Measurements from ENCODE around the gene VPS37B.

The VPS37B gene

GRCh38 chr12:122836027-122836921, 59.6 kb downstream of the VPS37B start:
- Histone ChIP-seq H3K4me1 (ENCODE audit: insufficient read depth, low read length) (peaks cover 7% of the 10 kb centered on the region; the same call in 1 of the 2 replicates), H3K4me3 (ENCODE audit: low read length) (peak overlapping the region; percentile 84), H3K27ac (ENCODE audit: low read length) (no peak overlapping the region), H3K9me3 (ENCODE audit: insufficient read depth, low read depth, low read length) (no peaks in the 10 kb centered on the region), H3K36me3 (ENCODE audit: insufficient read depth, low read depth, low read length) (no peaks in the 10 kb centered on the region), H3K9ac (ENCODE audit: low read depth, low read length) (peak overlapping the region; percentile 56; the same call in 1 of the 2 replicates), H3K27me3 (ENCODE audit: insufficient read depth, low read length) (peaks cover 46% of the 10 kb centered on the region)

- no peaks in the 10 kb centered on the region for H3K9me3 ChIP-seq (ENCODE audit: insufficient read depth, low read depth, low read length)
- peaks cover 46% of the 10 kb centered on the region for H3K27me3 ChIP-seq (ENCODE audit: insufficient read depth, low read length)
- no peaks in the 10 kb centered on the region for H3K36me3 ChIP-seq (ENCODE audit: insufficient read depth, low read depth, low read length)
- H3K9ac ChIP-seq (ENCODE audit: low read depth, low read length), result no peak overlapping the region; the same call in 1 of the 2 replicates
- peaks cover 6% of the 10 kb centered on the region; the same call in 1 of the 2 replicates for H3K4me1 ChIP-seq (ENCODE audit: insufficient read depth, low read length)
- H3K27ac ChIP-seq (ENCODE audit: low read length), result no peak overlapping the region
- peak overlapping the region; percentile 84; the same call in 1 of the 2 replicates for H3K4me3 ChIP-seq (ENCODE audit: low read length)
Observed at GRCh38 chr12:122835750-122836026, 60.2 kb downstream of the VPS37B start.

DNA sequence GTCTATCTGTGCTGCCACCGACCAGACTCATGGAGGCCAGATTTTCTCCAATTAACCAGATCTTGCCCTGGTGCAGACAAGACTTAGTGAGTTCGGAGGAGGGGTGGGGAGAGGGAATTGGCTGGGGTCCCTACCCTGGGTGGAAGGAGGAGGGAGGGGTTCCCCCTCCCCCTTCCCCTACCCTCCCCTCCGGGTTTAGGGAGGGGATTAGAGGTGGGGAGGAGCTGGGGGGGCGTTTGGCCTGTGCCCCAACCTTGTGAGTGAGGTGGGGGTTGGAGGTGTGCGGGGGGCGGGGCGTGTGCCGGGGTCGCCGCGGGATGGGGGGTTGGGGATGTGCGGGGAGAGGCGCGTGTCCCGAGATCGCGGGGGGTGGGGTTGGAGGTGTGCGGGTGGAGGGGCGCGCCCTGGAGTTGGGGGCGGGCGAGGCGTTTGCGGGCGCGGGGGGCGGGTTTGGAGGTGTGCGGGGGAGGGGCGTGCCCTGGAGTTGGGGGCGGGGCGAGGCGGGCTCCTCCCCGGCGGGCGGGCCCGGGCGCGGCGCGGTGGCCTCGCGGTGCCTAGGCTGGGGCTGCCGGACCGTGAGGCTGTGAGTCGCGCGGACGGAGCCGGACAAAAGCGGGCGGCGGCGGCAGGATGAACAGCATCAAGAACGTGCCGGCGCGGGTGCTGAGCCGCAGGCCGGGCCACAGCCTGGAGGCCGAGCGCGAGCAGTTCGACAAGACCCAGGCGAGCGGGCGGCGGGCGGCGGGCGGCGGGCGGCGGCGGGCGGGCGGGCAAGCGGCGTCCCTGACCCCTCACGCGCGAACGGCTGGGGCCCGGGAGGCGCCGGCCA, 60.8 kb downstream of the VPS37B start, which contains the start of gene HIP1R:
TSS of gene HIP1R (plus strand) at position 537 of the 829 bp plus-strand sequence. CDS start at position 631, 94 bp downstream.
- Histone ChIP-seq H3K9me3 (ENCODE audit: insufficient read depth, low read depth, low read length) (no peaks in the 10 kb centered on the region), H3K4me1 (ENCODE audit: insufficient read depth, low read length) (peaks cover 6% of the 10 kb centered on the region; the same call in 1 of the 2 replicates), H3K27me3 (ENCODE audit: insufficient read depth, low read length) (peaks cover 46% of the 10 kb centered on the region), H3K4me3 (ENCODE audit: low read length) (peak within 1 kb of the TSS; percentile 84), H3K36me3 (ENCODE audit: insufficient read depth, low read depth, low read length) (no peaks in the 10 kb centered on the region), H3K9ac (ENCODE audit: low read depth, low read length) (peak within 1 kb of the TSS; percentile 56; the same call in 1 of the 2 replicates), H3K27ac (ENCODE audit: low read length) (no peak within 1 kb of the TSS)

DNA sequence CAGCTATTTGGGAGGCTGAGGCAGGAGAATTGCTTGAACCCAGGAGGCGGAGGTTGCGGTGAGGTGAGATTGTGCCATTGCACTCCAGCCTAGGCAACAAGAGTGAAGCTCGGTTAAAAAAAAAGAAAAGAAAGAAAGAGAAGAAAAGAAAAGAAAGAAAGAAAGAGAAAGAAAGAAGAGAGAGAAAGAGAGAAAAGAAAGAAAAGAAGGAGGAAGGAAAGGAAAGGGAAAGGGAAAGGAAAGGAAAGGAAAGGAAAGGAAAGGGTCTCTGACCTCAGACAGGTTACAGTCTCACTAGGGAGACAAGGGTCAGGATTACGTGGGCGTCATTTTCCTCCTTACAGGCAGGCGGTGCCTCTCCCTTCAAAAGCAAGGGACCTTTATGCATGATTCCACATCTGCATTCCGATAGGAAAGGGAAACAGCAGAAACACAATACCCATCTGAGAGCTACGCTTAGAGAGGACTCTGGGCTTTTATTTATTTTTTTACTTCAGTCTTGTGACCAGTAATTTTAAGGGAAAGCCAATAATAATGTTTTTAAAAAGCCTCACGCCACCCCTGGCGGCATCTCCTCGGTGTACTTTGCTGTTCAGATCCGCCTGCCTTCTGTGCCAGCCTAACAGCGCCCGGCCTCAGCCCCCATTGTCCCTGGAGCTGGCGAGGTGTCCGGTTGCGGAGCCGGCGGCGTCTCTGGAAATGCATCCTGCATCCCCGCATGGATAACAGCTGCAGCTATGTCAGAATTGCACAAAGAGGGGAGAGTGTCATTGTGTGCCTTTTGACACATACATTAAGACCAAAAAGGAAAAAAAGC, 61.6 kb downstream of the VPS37B start:
- H3K27ac ChIP-seq (ENCODE audit: low read length), result no peak overlapping the region

GRCh38 chr12:122830517-122831214, 65.3 kb downstream of the VPS37B start:
- Histone ChIP-seq H3K9ac (ENCODE audit: low read depth, low read length) (no peak overlapping the region), H3K4me3 (ENCODE audit: low read length) (no peak overlapping the region), H3K27ac (ENCODE audit: low read length) (no peak overlapping the region), H3K9me3 (ENCODE audit: insufficient read depth, low read depth, low read length) (no peaks in the 10 kb centered on the region), H3K27me3 (ENCODE audit: insufficient read depth, low read length) (peaks cover 23% of the 10 kb centered on the region; the same call in 1 of the 2 replicates), H3K36me3 (ENCODE audit: insufficient read depth, low read depth, low read length) (no peaks in the 10 kb centered on the region), H3K4me1 (ENCODE audit: insufficient read depth, low read length) (peaks cover 8% of the 10 kb centered on the region; the same call in 1 of the 2 replicates)

More for the DNA sequence above, 61.6 kb downstream of the VPS37B start:
- Histone ChIP-seq H3K36me3 (ENCODE audit: insufficient read depth, low read depth, low read length) (no peaks in the 10 kb centered on the region), H3K27me3 (ENCODE audit: insufficient read depth, low read length) (peaks cover 46% of the 10 kb centered on the region), H3K9ac (ENCODE audit: low read depth, low read length) (no peak overlapping the region), H3K4me3 (ENCODE audit: low read length) (peak overlapping the region; percentile 69), H3K9me3 (ENCODE audit: insufficient read depth, low read depth, low read length) (no peaks in the 10 kb centered on the region), H3K4me1 (ENCODE audit: insufficient read depth, low read length) (peaks cover 6% of the 10 kb centered on the region; the same call in 1 of the 2 replicates)

DNA sequence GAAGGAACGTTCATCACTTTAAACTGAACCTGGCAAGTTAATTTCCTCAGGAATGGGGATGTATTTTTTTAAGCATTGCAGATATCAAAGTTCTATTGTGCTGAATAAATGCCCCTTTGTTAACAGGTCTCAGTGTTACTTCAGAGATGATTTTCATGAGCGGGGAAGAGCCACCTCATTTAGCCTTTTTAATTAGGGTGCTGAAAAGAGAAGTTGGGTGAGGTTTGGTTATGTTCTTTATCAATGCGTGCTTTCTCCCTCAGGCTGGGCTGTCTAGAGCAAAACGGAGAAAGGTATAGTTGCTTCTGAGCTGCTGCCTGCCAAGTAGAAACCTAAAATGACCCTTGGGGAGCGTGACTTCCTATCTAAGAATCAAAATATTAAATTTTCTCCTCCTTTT, 68.7 kb downstream of the VPS37B start:
- H3K4me1 ChIP-seq (ENCODE audit: insufficient read depth, low read length), result peaks cover 8% of the 10 kb centered on the region; the same call in 1 of the 2 replicates
- no peak overlapping the region for H3K4me3 ChIP-seq (ENCODE audit: low read length)
- no peaks in the 10 kb centered on the region for H3K9me3 ChIP-seq (ENCODE audit: insufficient read depth, low read depth, low read length)
- no peak overlapping the region for H3K9ac ChIP-seq (ENCODE audit: low read depth, low read length)
- peaks cover 11% of the 10 kb centered on the region; the same call in 1 of the 2 replicates for H3K27me3 ChIP-seq (ENCODE audit: insufficient read depth, low read length)
- no peak overlapping the region for H3K27ac ChIP-seq (ENCODE audit: low read length)
- no peaks in the 10 kb centered on the region for H3K36me3 ChIP-seq (ENCODE audit: insufficient read depth, low read depth, low read length)

DNA sequence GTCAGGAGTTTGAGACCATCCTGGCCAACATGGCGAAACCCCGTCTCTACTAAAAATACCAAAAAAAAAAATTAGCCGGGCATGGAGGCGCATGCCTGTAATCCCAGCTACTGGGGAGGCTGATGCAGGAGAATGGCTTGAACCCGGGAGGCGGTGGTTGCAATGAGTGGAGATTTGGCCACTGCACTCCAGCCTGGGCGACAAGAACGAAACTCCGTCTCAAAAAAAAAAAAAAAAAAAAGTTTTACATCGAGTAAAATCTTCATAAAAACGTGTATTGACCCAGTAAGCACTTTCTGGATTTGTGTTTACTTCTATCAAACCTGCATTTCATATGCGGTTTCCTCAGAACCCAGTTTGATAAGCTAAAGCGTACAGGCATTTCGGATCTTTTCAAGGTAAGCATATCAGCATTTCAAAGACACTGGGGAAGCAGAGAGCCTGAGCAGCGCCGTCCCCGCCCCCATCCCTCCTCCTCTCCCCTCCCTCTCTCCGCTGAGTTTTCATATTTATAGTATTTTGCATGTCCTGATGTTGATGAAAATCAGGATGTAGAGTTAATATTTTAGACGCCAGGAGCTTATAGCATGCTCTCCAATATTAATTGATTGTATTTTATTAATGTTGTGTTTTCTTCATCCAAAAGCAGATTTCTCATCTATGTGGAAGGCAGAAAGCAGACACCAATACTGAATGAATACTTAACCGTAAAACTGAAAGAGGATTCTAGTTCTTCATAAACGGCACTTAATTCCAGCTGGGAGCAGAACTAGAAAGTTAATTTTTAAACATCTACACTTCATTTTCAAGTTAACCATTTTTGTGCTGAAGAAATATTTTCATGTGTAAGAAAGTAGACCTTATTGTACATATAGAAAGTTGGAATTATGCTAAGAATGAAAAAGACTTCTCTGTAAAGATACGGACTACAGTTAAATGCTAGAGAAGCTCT, 69.9 kb downstream of the VPS37B start:
- Histone ChIP-seq H3K27ac (ENCODE audit: low read length) (no peak overlapping the region), H3K27me3 (ENCODE audit: insufficient read depth, low read length) (peaks cover 11% of the 10 kb centered on the region; the same call in 1 of the 2 replicates), H3K9me3 (ENCODE audit: insufficient read depth, low read depth, low read length) (no peaks in the 10 kb centered on the region), H3K36me3 (ENCODE audit: insufficient read depth, low read depth, low read length) (no peaks in the 10 kb centered on the region), H3K9ac (ENCODE audit: low read depth, low read length) (no peak overlapping the region; the same call in 1 of the 2 replicates), H3K4me3 (ENCODE audit: low read length) (peak overlapping the region; percentile 52), H3K4me1 (ENCODE audit: insufficient read depth, low read length) (peaks cover 8% of the 10 kb centered on the region; the same call in 1 of the 2 replicates)

DNA sequence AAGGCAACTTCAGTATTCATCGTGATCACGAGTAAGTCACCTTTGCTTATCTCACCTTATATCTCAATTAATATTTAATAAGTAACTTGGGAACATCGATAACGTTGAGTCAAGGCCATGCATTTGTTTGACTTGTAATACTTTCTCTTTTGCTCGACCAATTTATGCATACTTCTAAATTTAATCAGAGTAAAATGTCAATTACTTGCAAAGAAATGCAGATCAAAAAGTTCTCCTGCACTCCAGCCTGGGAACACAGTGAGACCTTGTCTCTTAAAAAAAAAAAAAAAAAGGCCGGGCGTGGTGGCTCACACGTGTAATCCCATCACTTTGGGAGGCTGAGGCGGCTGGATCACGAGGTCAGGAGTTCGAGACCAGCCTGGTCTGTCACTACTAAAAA, 72.5 kb downstream of the VPS37B start:
- no peaks in the 10 kb centered on the region for H3K36me3 ChIP-seq (ENCODE audit: insufficient read depth, low read depth, low read length)
- H3K27ac ChIP-seq (ENCODE audit: low read length), result no peak overlapping the region
- H3K9ac ChIP-seq (ENCODE audit: low read depth, low read length), result no peak overlapping the region
- no peak overlapping the region for H3K4me3 ChIP-seq (ENCODE audit: low read length)
- H3K4me1 ChIP-seq (ENCODE audit: insufficient read depth, low read length), result peaks cover 8% of the 10 kb centered on the region; the same call in 1 of the 2 replicates
- peaks cover 11% of the 10 kb centered on the region; the same call in 1 of the 2 replicates for H3K27me3 ChIP-seq (ENCODE audit: insufficient read depth, low read length)
- no peaks in the 10 kb centered on the region for H3K9me3 ChIP-seq (ENCODE audit: insufficient read depth, low read depth, low read length)

GRCh38 chr12:122820838-122821271, 75.1 kb downstream of the VPS37B start:
- Histone ChIP-seq H3K36me3 (ENCODE audit: insufficient read depth, low read depth, low read length) (no peaks in the 10 kb centered on the region), H3K27me3 (ENCODE audit: insufficient read depth, low read length) (peaks cover under 1% of the 10 kb centered on the region; the same call in 1 of the 2 replicates), H3K27ac (ENCODE audit: low read length) (no peak overlapping the region), H3K4me3 (ENCODE audit: low read length) (no peak overlapping the region), H3K9ac (ENCODE audit: low read depth, low read length) (no peak overlapping the region), H3K4me1 (ENCODE audit: insufficient read depth, low read length) (peaks cover 1% of the 10 kb centered on the region; the same call in 1 of the 2 replicates), H3K9me3 (ENCODE audit: insufficient read depth, low read depth, low read length) (no peaks in the 10 kb centered on the region)

GRCh38 chr12:122820138-122820537, 75.8 kb downstream of the VPS37B start:
- Histone ChIP-seq H3K9ac (ENCODE audit: low read depth, low read length) (no peak overlapping the region), H3K4me1 (ENCODE audit: insufficient read depth, low read length) (no peaks in the 10 kb centered on the region), H3K9me3 (ENCODE audit: insufficient read depth, low read depth, low read length) (no peaks in the 10 kb centered on the region), H3K4me3 (ENCODE audit: low read length) (no peak overlapping the region), H3K27me3 (ENCODE audit: insufficient read depth, low read length) (no peaks in the 10 kb centered on the region), H3K36me3 (ENCODE audit: insufficient read depth, low read depth, low read length) (no peaks in the 10 kb centered on the region), H3K27ac (ENCODE audit: low read length) (no peak overlapping the region)

All from iPS-20b (cell line).